HCT116 (cell line): ENCODE measurements around the gene TMEM214. TPM values are rescaled to one million over a fixed set of nuclear protein-coding genes. Genes with fewer than 3 reads are reported as not detected.

Source experiments
- ATAC-seq: fragments of 200-7000 bp; cut with Tn5 transposase; 2 replicates; pipeline ENCODE4 v1.9.1; 2020; ENCODE audit warnings: mild to moderate bottlenecking, moderate library complexity
- BruUV-seq: library from RNA; stranded (reverse); fragments of 400-500 nt; replicated peaks from 2 replicates; lab custom pipeline; 2021; lab: Mats Ljungman, UMichigan
- CTCF ChIA-PET: fragments of 300-600 bp; sonication (Branson Sonifier 250); formaldehyde crosslinking; loops from one replicate; lab custom pipeline; 2021; ENCODE audit warnings: antibody characterized with exemption; lab: Charles Lee
- POLR2A ChIA-PET: fragments of 300-600, 350-600 bp; sonication (Branson Sonifier 250); formaldehyde crosslinking; loops from one replicate; lab custom pipeline; 2021; ENCODE audit warnings: antibody characterized with exemption; lab: Charles Lee
- RAD21 ChIA-PET, 2 experiments: fragments of 300-600 bp; sonication (Branson Sonifier 250); formaldehyde crosslinking; loops; one replicate each; lab custom pipeline; 2023; ENCODE audit warnings: low total read pairs in 2 of 2; ENCODE audit not compliant: uncharacterized antibody in 2 of 2, unreplicated experiment in 2 of 2, low non-redundant PET in 1 of 2; lab: Charles Lee
- DNase-seq: peaks from one replicate; pipeline ENCODE4 v3.0.0-alpha.2; 2010; ENCODE audit warnings: low read depth, low spot score
- H2AFZ ChIP-seq: fragments of 200-600 bp; shearing (Covaris generic), sonication (generic); 2 replicates; pipeline ENCODE4 v1.6.1; 2017; ENCODE audit warnings: low read depth, mixed run types, mixed read lengths, antibody characterized with exemption, low read length; ENCODE audit not compliant: poor library complexity, severe bottlenecking
- H3K27ac ChIP-seq: 2 replicates; pipeline ENCODE4 v1.5.1; 2012; ENCODE audit warnings: low read depth, low read length
- H3K27me3 ChIP-seq: fragments of 200-600 bp; sonication (generic); 2 replicates; pipeline ENCODE4 v1.6.1; 2016; ENCODE audit warnings: mixed run types, low read length, mixed read lengths; ENCODE audit not compliant: insufficient read depth
- H3K36me3 ChIP-seq, 2 experiments: fragments of 200-500 bp in 1 of 2; fragments of 200-600 bp in 1 of 2; sonication (Bioruptor generic) in 1 of 2; sonication (generic) in 1 of 2; 2 replicates each; pipeline versions ENCODE4 v1.5.1 to v1.6.1; 2014 to 2016; ENCODE audit warnings: low read length in 2 of 2, inconsistent platforms in 1 of 2, mixed read lengths in 1 of 2, mixed run types in 1 of 2; ENCODE audit not compliant: insufficient read depth in 2 of 2, control insufficient read depth in 1 of 2
- H3K4me1 ChIP-seq, 2 experiments: fragments of 200-600 bp in 1 of 2; sonication (generic) in 1 of 2; 2 replicates each; pipeline versions ENCODE4 v1.5.1 to v1.6.1; 2012 to 2017; ENCODE audit warnings: low read length in 2 of 2, inconsistent platforms in 1 of 2, mild to moderate bottlenecking in 1 of 2, mixed read lengths in 1 of 2, mixed run types in 1 of 2, moderate library complexity in 1 of 2; ENCODE audit not compliant: insufficient read depth in 2 of 2, control insufficient read depth in 1 of 2
- H3K4me2 ChIP-seq: fragments of 200-600 bp; sonication (generic); 2 replicates; pipeline ENCODE4 v1.6.1; 2017; ENCODE audit warnings: mixed run types, low read length, mixed read lengths
- H3K4me3 ChIP-seq, 2 experiments: fragments of 200-600 bp in 1 of 2; sonication (generic) in 1 of 2; replicated peaks in 1 of 2; 2 replicates each; pipeline ENCODE4 v1.5.1; 2011 to 2016; ENCODE audit warnings: low read length in 2 of 2, control low read depth in 1 of 2, low read depth in 1 of 2, mild to moderate bottlenecking in 1 of 2, mixed read lengths in 1 of 2, mixed run types in 1 of 2
- H3K79me2 ChIP-seq: fragments of 200-600 bp; sonication (generic); 2 replicates; pipeline ENCODE4 v1.6.1; 2017; ENCODE audit warnings: mild to moderate bottlenecking, mixed run types, low read length, moderate library complexity, mixed read lengths; ENCODE audit not compliant: insufficient read depth
- H3K9ac ChIP-seq: fragments of 200-600 bp; sonication (generic); 2 replicates; pipeline ENCODE4 v1.6.1; 2016; ENCODE audit warnings: low read length, mixed read lengths
- H3K9me2 ChIP-seq: fragments of 200-600 bp; sonication (generic), shearing (Covaris generic); 2 replicates; pipeline ENCODE4 v1.6.1; 2017; ENCODE audit warnings: mixed run types, mild to moderate bottlenecking, moderate library complexity; ENCODE audit not compliant: insufficient read depth
- H3K9me3 ChIP-seq, 2 experiments: fragments of 200-500 bp in 1 of 2; fragments of 200-600 bp in 1 of 2; sonication (Bioruptor generic) in 1 of 2; sonication (generic) in 1 of 2; 2 replicates each; pipeline ENCODE4 v1.6.1; 2014 to 2017; ENCODE audit warnings: low read length in 2 of 2, mixed read lengths in 2 of 2, inconsistent platforms in 1 of 2, low read depth in 1 of 2, mild to moderate bottlenecking in 1 of 2, mixed run types in 1 of 2, moderate library complexity in 1 of 2; ENCODE audit not compliant: control insufficient read depth in 1 of 2, insufficient read depth in 1 of 2
- H4K20me1 ChIP-seq: fragments of 200-600 bp; sonication (generic), shearing (Covaris generic); 2 replicates; pipeline ENCODE4 v1.6.1; 2017; ENCODE audit warnings: mixed run types, mild to moderate bottlenecking, moderate library complexity; ENCODE audit not compliant: insufficient read depth
- ATF3 ChIP-seq: IDR thresholded peaks from 2 replicates; pipeline ENCODE4 v1.6.1; 2012
- CBX3 ChIP-seq: IDR thresholded peaks from 2 replicates; pipeline ENCODE4 v1.6.1; 2012; ENCODE audit warnings: low read depth
- CEBPB ChIP-seq: IDR thresholded peaks from 2 replicates; pipeline ENCODE4 v1.6.1; 2012; ENCODE audit warnings: low read depth
- EGR1 ChIP-seq: IDR thresholded peaks from 2 replicates; pipeline ENCODE4 v1.6.1; 2012; ENCODE audit warnings: low read depth
- EZH2 ChIP-seq: fragments of 200-600 bp; sonication (generic); IDR thresholded peaks from 2 replicates; pipeline ENCODE4 v1.6.1; 2017; ENCODE audit warnings: antibody characterized with exemption, mixed run types
- EZH2phosphoT487 ChIP-seq: fragments of 200-600 bp; IDR thresholded peaks from 2 replicates; pipeline ENCODE4 v1.6.1; 2018; ENCODE audit warnings: antibody characterized with exemption, borderline replicate concordance
- FOSL1 ChIP-seq: IDR thresholded peaks from 2 replicates; pipeline ENCODE4 v1.6.1; 2012; ENCODE audit warnings: low read depth
- JUND ChIP-seq: IDR thresholded peaks from 2 replicates; pipeline ENCODE4 v1.6.1; 2012
- MAX ChIP-seq: IDR thresholded peaks from 2 replicates; pipeline ENCODE4 v1.6.1; 2012
- POLR2AphosphoS5 ChIP-seq: IDR thresholded peaks from 2 replicates; pipeline ENCODE4 v1.6.1; 2011; ENCODE audit warnings: mild to moderate bottlenecking, low read depth, low read length, moderate library complexity
- RAD21 ChIP-seq: IDR thresholded peaks from 2 replicates; pipeline ENCODE4 v1.6.1; 2012; ENCODE audit warnings: low read depth, mild to moderate bottlenecking
- SRF ChIP-seq: IDR thresholded peaks from 2 replicates; pipeline ENCODE4 v1.6.1; 2012; ENCODE audit warnings: low read depth
- TCF7L2 ChIP-seq: IDR thresholded peaks from 2 replicates; pipeline ENCODE4 v1.7.0; 2011; ENCODE audit warnings: borderline replicate concordance, inconsistent platforms; ENCODE audit not compliant: insufficient read depth, insufficient read length; ENCODE audit errors: extremely low read depth
- YY1 ChIP-seq: IDR thresholded peaks from 2 replicates; pipeline ENCODE4 v1.6.1; 2011; ENCODE audit warnings: low read length, low read depth, moderate library complexity, mild to moderate bottlenecking; ENCODE audit not compliant: insufficient replicate concordance; ENCODE audit errors: extremely low read depth
- ZFX ChIP-seq: fragments of 450-650 bp; IDR thresholded peaks from 2 replicates; pipeline ENCODE4 v1.6.1; 2017
- ZNF274 ChIP-seq: fragments of 200-500 bp; sonication (Bioruptor generic); IDR thresholded peaks from 2 replicates; pipeline ENCODE4 v1.6.1; 2014; ENCODE audit warnings: mild to moderate bottlenecking, low read depth, low read length, inconsistent platforms
- intact Hi-C: fragments of 100-400 bp; cut with micrococcal nuclease; formaldehyde crosslinking; loops from 2 replicates; pipeline ENCODE4 v1.10.0; 2022
- total RNA-seq: library from RNA; stranded (reverse); gene quantifications from one replicate; pipeline ENCODE4 v1.2.1, GENCODE V29; 2021; ENCODE audit not compliant: unreplicated experiment

Gene TMEM214
- total RNA-seq, 1 experiment from 2014 or later = 69.8 TPM

GRCh38 chr2:27008678-27009077 is 24.1 kb upstream of the TMEM214 start:
- H3K79me2 ChIP-seq = no peaks in the 10 kb centered on the region; the same call in 1 of the 2 replicates
- no peaks in the 10 kb centered on the region for H3K27me3 ChIP-seq
- no TSS peak for BruUV-seq
- no peaks in the 10 kb centered on the region for H4K20me1 ChIP-seq
- no peak overlapping the region for H3K27ac ChIP-seq
- intact Hi-C loops = no loop called here
- no peak for TF ChIP-seq MAX
- no peak for TF ChIP-seq EZH2phosphoT487
- H2AFZ ChIP-seq = no peak overlapping the region
- no peaks in the 10 kb centered on the region for H3K9me2 ChIP-seq
- no peak overlapping the region for H3K4me2 ChIP-seq
- DNase-seq (no peak), ATAC-seq (no peak)
- ChIA-PET POLR2A (no interaction called here), CTCF (interaction anchor here (2.6 kb wide), 1 partner anchor 49 kb away, joined by 7 read pairs; no protein-coding TSS in a partner anchor), RAD21 (no interaction called here)
- H3K4me1 ChIP-seq = peaks cover 22 to 43% of the 10 kb centered on the region in 2 experiments
- no peaks in the 10 kb centered on the region for H3K9me3 ChIP-seq
- no peak overlapping the region for H3K9ac ChIP-seq
- H3K4me3 ChIP-seq = no peak overlapping the region
- no peaks in the 10 kb centered on the region for H3K36me3 ChIP-seq

- Histone ChIP-seq H3K9me3 (no peaks in the 10 kb centered on the region), H3K36me3 (no peaks in the 10 kb centered on the region)
- TF ChIP-seq ZNF274 (no peak), RAD21 (no peak), MAX (no peak), SRF (no peak), EZH2 (no peak), TCF7L2 (no peak), FOSL1 (no peak), ATF3 (no peak), EGR1 (no peak), CBX3 (no peak), YY1 (no peak), CEBPB (no peak), JUND (no peak), EZH2phosphoT487 (no peak), ZFX (no peak), POLR2AphosphoS5 (no peak)
- TF ChIP-seq, all 23 proteins: peak for 0
- H3K27ac ChIP-seq = no peak overlapping the region
- H3K4me2 ChIP-seq = peak overlapping the region; percentile 65; the same call in 1 of the 2 replicates
- intact Hi-C loops = no loop called here
- no peaks in the 10 kb centered on the region for H3K9me2 ChIP-seq
- POLR2A ChIA-PET = interaction anchor here (1.5 kb wide), 1 partner anchor 54 kb away, joined by 3 read pairs; no protein-coding TSS in a partner anchor
- ATAC-seq (no peak), DNase-seq (no peak)
- no peaks in the 10 kb centered on the region for H3K27me3 ChIP-seq
- CTCF ChIA-PET = interaction anchor here (2.6 to 3.0 kb wide), 2 partner anchors 47 to 49 kb away, joined by 7 to 24 read pairs; no protein-coding TSS in a partner anchor
- no TSS peak for BruUV-seq
- H2AFZ ChIP-seq = no peak overlapping the region
- no peaks in the 10 kb centered on the region; the same call in 1 of the 2 replicates for H3K79me2 ChIP-seq
- no peak overlapping the region for H3K4me3 ChIP-seq
- H3K9ac ChIP-seq = no peak overlapping the region
- no peaks in the 10 kb centered on the region for H4K20me1 ChIP-seq
- H3K4me1 ChIP-seq = peaks cover 22 to 39% of the 10 kb centered on the region in 2 experiments
- RAD21 ChIA-PET = interaction anchor here (0.8 to 0.9 kb wide), 2 partner anchors 47 to 163 kb away, joined by 3 read pairs; no protein-coding TSS in a partner anchor
These were observed 23.7 kb upstream of the TMEM214 start for GRCh38 chr2:27009083-27009482.
